Muscle of back (tissue), 13 donors: ENCODE results near the gene CSPG5. TPM values are rescaled to one million over a fixed set of nuclear protein-coding genes. Genes with fewer than 3 reads are reported as not detected.

Experiments
- DNase-seq, 3 donors: peaks; one replicate each; pipeline versions ENCODE4 v3.0.0 to v3.0.0-alpha.2; 2013
- long read RNA-seq, 9 donors: transcript quantifications; one replicate each; lab custom pipeline, GENCODE V29; 2026
- polyA plus RNA-seq, 10 donors: library from polyadenylated mRNA; unstranded; fragments of 120-200 nt; gene quantifications; one replicate each; pipeline ENCODE4 v1.2.1, GENCODE V29; 2013; ENCODE audit not compliant: insufficient read length in 10 of 10

Gene CSPG5
- 1 to 10 TPM in 9 of 10 donors, under 1 TPM in 1; 0.79 to 1.8 (median 1.3) TPM for polyA plus RNA-seq
- long read RNA-seq, donor 1, full-length matches to known transcripts = 1 of 1 reads
- long read RNA-seq, donor 1, partial matches to known transcripts = 0 of 1 reads
- long read RNA-seq, donor 1, other reads (novel, unspliced or antisense) = 0 of 1 reads
- long read RNA-seq, donor 2 = 0 reads
- long read RNA-seq, donor 3 = 0 reads
- long read RNA-seq, donor 4, partial matches to known transcripts = 0 of 1 reads
- long read RNA-seq, donor 4, other reads (novel, unspliced or antisense) = 0 of 1 reads
- long read RNA-seq, donor 5 = 0 reads
- long read RNA-seq, donor 6, full-length matches to known transcripts = 1 of 1 reads
- long read RNA-seq, donor 6, partial matches to known transcripts = 0 of 1 reads
- long read RNA-seq, donor 6, other reads (novel, unspliced or antisense) = 0 of 1 reads
- long read RNA-seq, donor 7, partial matches to known transcripts = 0 of 1 reads
- long read RNA-seq, donor 7, other reads (novel, unspliced or antisense) = 0 of 1 reads
- long read RNA-seq, donor 8 = 0 reads
- long read RNA-seq, donor 9, partial matches to known transcripts = 0 of 1 reads
- long read RNA-seq, donor 9, other reads (novel, unspliced or antisense) = 0 of 1 reads

- peak in 1 of 3 donors; percentile 28 for DNase-seq
Measured at GRCh38 chr3:47578691-47579632, at the start of gene CSPG5. CSPG5 (minus strand) TSS chr3:47578865; CDS start chr3:47578693, 172 bp downstream.

- no peak for DNase-seq
Measured at GRCh38 chr3:47628426-47628825, 49.8 kb upstream of the CSPG5 start.

GRCh38 chr3:47622671-47623461 lies 44.2 kb upstream of the CSPG5 start:
- DNase-seq = no peak

- peak in 1 of 3 donors; percentile 8 for DNase-seq
Measured at GRCh38 chr3:47617086-47618010, 38.7 kb upstream of the CSPG5 start.

GRCh38 chr3:47614788-47615187 lies 36.1 kb upstream of the CSPG5 start:
- DNase-seq = no peak

GRCh38 chr3:47613722-47614121 lies 35.1 kb upstream of the CSPG5 start:
- peak in 1 of 3 donors; percentile 17 for DNase-seq

- no peak for DNase-seq
Measured at GRCh38 chr3:47612879-47613278, 34.2 kb upstream of the CSPG5 start.

- peak in 2 of 3 donors; percentile 34 to 68 for DNase-seq
Measured at GRCh38 chr3:47612178-47612577, 33.5 kb upstream of the CSPG5 start.

- DNase-seq = peak in 2 of 3 donors; percentile 12 to 17
Measured at GRCh38 chr3:47611576-47611975, 32.9 kb upstream of the CSPG5 start.

- no peak for DNase-seq
Measured at GRCh38 chr3:47610583-47610982, 31.9 kb upstream of the CSPG5 start.

- no peak for DNase-seq
Measured at GRCh38 chr3:47607335-47607734, 28.7 kb upstream of the CSPG5 start.

GRCh38 chr3:47606165-47606564 lies 27.5 kb upstream of the CSPG5 start:
- DNase-seq = no peak

- DNase-seq = no peak
Measured at GRCh38 chr3:47605652-47606051, 27.0 kb upstream of the CSPG5 start.

GRCh38 chr3:47604145-47604544 lies 25.5 kb upstream of the CSPG5 start:
- no peak for DNase-seq

- no peak for DNase-seq
Measured at GRCh38 chr3:47603332-47603731, 24.7 kb upstream of the CSPG5 start.

- peak in 1 of 3 donors; percentile 30 for DNase-seq
Measured at GRCh38 chr3:47601281-47601680, 22.6 kb upstream of the CSPG5 start.

GRCh38 chr3:47594792-47595191 lies 16.1 kb upstream of the CSPG5 start:
- DNase-seq = no peak

- DNase-seq = no peak
Measured at GRCh38 chr3:47592066-47592795, 13.6 kb upstream of the CSPG5 start.

- no peak for DNase-seq
Measured at GRCh38 chr3:47590216-47590615, 11.6 kb upstream of the CSPG5 start.
